ENCODE results near the gene MDN1.

The MDN1 gene

DNA sequence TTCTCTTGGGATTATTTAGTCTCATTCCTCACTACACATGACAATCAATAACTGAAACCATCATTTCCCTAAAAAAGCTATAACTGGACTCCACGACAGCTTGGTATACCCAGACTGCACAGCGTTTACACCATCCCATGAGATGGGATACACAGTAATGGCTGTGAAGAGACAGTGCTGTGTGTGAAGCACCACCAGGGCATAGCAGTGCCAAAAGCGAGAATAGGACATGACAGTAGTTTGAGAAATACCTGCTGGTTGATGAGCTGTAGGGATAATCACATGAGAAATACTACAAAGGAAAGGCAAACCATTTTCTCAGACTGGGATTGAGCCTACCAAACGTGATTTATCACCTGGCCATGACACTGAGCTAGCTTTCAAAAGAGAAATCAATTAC lies 158.6 kb downstream of the MDN1 start:
- TF ChIP-seq, protein P1, sequence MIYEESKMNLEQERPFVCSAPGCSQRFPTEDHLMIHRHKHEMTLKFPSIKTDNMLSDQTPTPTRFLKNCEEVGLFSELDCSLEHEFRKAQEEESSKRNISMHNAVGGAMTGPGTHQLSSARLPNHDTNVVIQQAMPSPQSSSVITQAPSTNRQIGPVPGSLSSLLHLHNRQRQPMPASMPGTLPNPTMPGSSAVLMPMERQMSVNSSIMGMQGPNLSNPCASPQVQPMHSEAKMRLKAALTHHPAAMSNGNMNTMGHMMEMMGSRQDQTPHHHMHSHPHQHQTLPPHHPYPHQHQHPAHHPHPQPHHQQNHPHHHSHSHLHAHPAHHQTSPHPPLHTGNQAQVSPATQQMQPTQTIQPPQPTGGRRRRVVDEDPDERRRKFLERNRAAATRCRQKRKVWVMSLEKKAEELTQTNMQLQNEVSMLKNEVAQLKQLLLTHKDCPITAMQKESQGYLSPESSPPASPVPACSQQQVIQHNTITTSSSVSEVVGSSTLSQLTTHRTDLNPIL (CRISPR knock-in tag; IDR thresholded peaks at IDR 0.05; ENCODE audit: low read depth), result no peak
- no peak for TF ChIP-seq GLIS3 (CRISPR knock-in tag; IDR thresholded peaks at IDR 0.05)
- TF ChIP-seq, protein P2, sequence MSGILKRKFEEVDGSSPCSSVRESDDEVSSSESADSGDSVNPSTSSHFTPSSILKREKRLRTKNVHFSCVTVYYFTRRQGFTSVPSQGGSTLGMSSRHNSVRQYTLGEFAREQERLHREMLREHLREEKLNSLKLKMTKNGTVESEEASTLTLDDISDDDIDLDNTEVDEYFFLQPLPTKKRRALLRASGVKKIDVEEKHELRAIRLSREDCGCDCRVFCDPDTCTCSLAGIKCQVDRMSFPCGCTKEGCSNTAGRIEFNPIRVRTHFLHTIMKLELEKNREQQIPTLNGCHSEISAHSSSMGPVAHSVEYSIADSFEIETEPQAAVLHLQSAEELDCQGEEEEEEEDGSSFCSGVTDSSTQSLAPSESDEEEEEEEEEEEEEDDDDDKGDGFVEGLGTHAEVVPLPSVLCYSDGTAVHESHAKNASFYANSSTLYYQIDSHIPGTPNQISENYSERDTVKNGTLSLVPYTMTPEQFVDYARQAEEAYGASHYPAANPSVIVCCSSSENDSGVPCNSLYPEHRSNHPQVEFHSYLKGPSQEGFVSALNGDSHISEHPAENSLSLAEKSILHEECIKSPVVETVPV (CRISPR knock-in tag; IDR thresholded peaks at IDR 0.05), result no peak
- TF ChIP-seq ZC3H10 (CRISPR knock-in tag; IDR thresholded peaks at IDR 0.05), result no peak
- no peak for TF ChIP-seq ZFP30 (CRISPR knock-in tag; IDR thresholded peaks at IDR 0.05)
- no peak for TF ChIP-seq BACH2 (CRISPR knock-in tag; IDR thresholded peaks at IDR 0.05; ENCODE audit: borderline replicate concordance)
- no peak for TF ChIP-seq TOX (CRISPR knock-in tag; IDR thresholded peaks at IDR 0.05; ENCODE audit: borderline replicate concordance)
- TF ChIP-seq ZFP3 (CRISPR knock-in tag; IDR thresholded peaks at IDR 0.05), result no peak
- no peak for TF ChIP-seq OSR1 (CRISPR knock-in tag; IDR thresholded peaks at IDR 0.05)
- no peak for TF ChIP-seq ZNF8 (CRISPR knock-in tag; IDR thresholded peaks at IDR 0.05)
- TF ChIP-seq ISL1 (CRISPR knock-in tag; IDR thresholded peaks at IDR 0.05), result no peak
- no peak for TF ChIP-seq ESRRG (CRISPR knock-in tag; IDR thresholded peaks at IDR 0.05)
- TF ChIP-seq, protein P3, sequence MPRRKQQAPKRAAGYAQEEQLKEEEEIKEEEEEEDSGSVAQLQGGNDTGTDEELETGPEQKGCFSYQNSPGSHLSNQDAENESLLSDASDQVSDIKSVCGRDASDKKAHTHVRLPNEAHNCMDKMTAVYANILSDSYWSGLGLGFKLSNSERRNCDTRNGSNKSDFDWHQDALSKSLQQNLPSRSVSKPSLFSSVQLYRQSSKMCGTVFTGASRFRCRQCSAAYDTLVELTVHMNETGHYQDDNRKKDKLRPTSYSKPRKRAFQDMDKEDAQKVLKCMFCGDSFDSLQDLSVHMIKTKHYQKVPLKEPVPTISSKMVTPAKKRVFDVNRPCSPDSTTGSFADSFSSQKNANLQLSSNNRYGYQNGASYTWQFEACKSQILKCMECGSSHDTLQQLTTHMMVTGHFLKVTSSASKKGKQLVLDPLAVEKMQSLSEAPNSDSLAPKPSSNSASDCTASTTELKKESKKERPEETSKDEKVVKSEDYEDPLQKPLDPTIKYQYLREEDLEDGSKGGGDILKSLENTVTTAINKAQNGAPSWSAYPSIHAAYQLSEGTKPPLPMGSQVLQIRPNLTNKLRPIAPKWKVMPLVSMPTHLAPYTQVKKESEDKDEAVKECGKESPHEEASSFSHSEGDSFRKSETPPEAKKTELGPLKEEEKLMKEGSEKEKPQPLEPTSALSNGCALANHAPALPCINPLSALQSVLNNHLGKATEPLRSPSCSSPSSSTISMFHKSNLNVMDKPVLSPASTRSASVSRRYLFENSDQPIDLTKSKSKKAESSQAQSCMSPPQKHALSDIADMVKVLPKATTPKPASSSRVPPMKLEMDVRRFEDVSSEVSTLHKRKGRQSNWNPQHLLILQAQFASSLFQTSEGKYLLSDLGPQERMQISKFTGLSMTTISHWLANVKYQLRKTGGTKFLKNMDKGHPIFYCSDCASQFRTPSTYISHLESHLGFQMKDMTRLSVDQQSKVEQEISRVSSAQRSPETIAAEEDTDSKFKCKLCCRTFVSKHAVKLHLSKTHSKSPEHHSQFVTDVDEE (CRISPR knock-in tag; IDR thresholded peaks at IDR 0.05), result no peak
- TF ChIP-seq, protein P4, sequence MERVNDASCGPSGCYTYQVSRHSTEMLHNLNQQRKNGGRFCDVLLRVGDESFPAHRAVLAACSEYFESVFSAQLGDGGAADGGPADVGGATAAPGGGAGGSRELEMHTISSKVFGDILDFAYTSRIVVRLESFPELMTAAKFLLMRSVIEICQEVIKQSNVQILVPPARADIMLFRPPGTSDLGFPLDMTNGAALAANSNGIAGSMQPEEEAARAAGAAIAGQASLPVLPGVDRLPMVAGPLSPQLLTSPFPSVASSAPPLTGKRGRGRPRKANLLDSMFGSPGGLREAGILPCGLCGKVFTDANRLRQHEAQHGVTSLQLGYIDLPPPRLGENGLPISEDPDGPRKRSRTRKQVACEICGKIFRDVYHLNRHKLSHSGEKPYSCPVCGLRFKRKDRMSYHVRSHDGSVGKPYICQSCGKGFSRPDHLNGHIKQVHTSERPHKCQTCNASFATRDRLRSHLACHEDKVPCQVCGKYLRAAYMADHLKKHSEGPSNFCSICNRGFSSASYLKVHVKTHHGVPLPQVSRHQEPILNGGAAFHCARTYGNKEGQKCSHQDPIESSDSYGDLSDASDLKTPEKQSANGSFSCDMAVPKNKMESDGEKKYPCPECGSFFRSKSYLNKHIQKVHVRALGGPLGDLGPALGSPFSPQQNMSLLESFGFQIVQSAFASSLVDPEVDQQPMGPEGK (CRISPR knock-in tag; IDR thresholded peaks at IDR 0.05; ENCODE audit: borderline replicate concordance), result no peak
- TF ChIP-seq CSDC2 (CRISPR knock-in tag; IDR thresholded peaks at IDR 0.05), result no peak
- TF ChIP-seq ZNF565 (CRISPR knock-in tag; conservative IDR thresholded peaks at IDR 0.05; ENCODE audit: low read depth), result no peak
- TF ChIP-seq TCF4 (CRISPR knock-in tag; IDR thresholded peaks at IDR 0.05; ENCODE audit: borderline replicate concordance), result no peak
- ATAC-seq, result no peak

DNA sequence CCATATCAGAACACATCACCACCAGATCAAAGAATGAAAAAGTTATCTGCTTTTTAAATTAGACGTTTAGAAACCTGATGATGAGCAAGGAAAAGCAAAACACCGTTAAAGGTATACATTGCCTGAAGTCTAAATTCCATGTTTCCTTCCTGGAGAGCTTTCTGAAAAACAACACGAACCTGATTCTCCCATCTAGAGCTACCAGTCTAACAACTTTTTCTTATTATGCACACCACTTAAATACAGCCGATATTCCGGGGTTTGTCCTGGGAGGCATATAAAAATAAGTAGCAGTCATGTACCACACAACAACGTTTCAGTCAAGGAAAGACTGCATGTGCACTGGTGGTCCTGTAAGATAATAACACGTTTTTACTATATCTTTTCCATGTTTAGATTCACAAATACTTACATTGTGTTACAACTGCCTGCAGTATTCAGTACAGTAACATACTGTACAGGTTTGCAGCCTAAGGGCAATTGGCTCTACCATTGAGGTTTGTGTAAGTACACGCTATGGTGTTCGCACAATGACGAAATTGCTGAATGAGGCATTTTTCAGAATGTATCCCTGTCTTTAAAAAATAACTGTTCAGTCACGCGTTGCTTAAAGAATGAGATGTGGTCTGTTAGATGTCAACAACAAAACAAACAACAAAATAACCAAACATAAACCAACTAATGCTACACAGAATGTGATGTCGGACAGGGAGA lies 162.0 kb downstream of the MDN1 start:
- TF ChIP-seq, protein P3 (CRISPR knock-in tag; IDR thresholded peaks at IDR 0.05), result no peak
- TF ChIP-seq ARNTL (CRISPR knock-in tag; IDR thresholded peaks at IDR 0.05; ENCODE audit: borderline replicate concordance, low read depth) (no peak), BACH2 (CRISPR knock-in tag; IDR thresholded peaks at IDR 0.05; ENCODE audit: borderline replicate concordance) (no peak), ZNF565 (CRISPR knock-in tag; conservative IDR thresholded peaks at IDR 0.05; ENCODE audit: low read depth) (no peak), ESRRG (CRISPR knock-in tag; IDR thresholded peaks at IDR 0.05) (no peak), SNAI2 (CRISPR knock-in tag; IDR thresholded peaks at IDR 0.05) (no peak), ZNF8 (CRISPR knock-in tag; IDR thresholded peaks at IDR 0.05) (no peak)
- TF ChIP-seq, protein P5, sequence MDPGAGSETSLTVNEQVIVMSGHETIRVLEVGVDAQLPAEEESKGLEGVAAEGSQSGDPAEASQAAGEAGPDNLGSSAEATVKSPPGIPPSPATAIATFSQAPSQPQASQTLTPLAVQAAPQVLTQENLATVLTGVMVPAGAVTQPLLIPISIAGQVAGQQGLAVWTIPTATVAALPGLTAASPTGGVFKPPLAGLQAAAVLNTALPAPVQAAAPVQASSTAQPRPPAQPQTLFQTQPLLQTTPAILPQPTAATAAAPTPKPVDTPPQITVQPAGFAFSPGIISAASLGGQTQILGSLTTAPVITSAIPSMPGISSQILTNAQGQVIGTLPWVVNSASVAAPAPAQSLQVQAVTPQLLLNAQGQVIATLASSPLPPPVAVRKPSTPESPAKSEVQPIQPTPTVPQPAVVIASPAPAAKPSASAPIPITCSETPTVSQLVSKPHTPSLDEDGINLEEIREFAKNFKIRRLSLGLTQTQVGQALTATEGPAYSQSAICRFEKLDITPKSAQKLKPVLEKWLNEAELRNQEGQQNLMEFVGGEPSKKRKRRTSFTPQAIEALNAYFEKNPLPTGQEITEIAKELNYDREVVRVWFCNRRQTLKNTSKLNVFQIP (CRISPR knock-in tag; IDR thresholded peaks at IDR 0.05; ENCODE audit: borderline replicate concordance, low read depth), result no peak
- ATAC-seq, result no peak
